Caco-2 (cell line): ENCODE measurements around the gene SOD3. TPM values are rescaled to one million over a fixed set of nuclear protein-coding genes. Genes with fewer than 3 reads are reported as not detected.

Experiments
- BruUV-seq: library from RNA; stranded (reverse); fragments of 400-500 nt; replicated peaks from 2 replicates; lab custom pipeline; 2021; lab: Mats Ljungman, UMichigan
- CTCF ChIA-PET: fragments of 300-600 bp; sonication (Branson Sonifier 250); formaldehyde crosslinking; loops from one replicate; lab custom pipeline; 2022; ENCODE audit warnings: antibody characterized with exemption; lab: Charles Lee
- POLR2A ChIA-PET: fragments of 300-600 bp; sonication (Branson Sonifier 250); formaldehyde crosslinking; loops from one replicate; lab custom pipeline; 2022; ENCODE audit warnings: antibody characterized with exemption; lab: Charles Lee
- DNase-seq, 2 experiments: peaks; one replicate each; pipeline versions ENCODE4 v3.0.0 to v3.0.0-alpha.2; 2020 to 2022
- H3K27me3 ChIP-seq: replicated peaks from 2 replicates; pipeline ENCODE4 v1.6.0; 2011; ENCODE audit warnings: low read length; ENCODE audit not compliant: control insufficient read depth, insufficient read depth
- H3K36me3 ChIP-seq: 2 replicates; pipeline ENCODE4 v1.5.1; 2011; ENCODE audit warnings: low read length; ENCODE audit not compliant: control insufficient read depth, insufficient read depth
- H3K4me1 ChIP-seq: fragments of 250-450 bp; sonication (Bioruptor Pico); 2 replicates; pipeline ENCODE4 v1.5.1; 2020; ENCODE audit warnings: mild to moderate bottlenecking
- H3K4me3 ChIP-seq: 2 replicates; pipeline ENCODE4 v1.5.1; 2011; ENCODE audit warnings: low read depth, mild to moderate bottlenecking, control low read depth, low read length
- H3K9me3 ChIP-seq: fragments of 250-450 bp; sonication (Bioruptor Pico); 2 replicates; pipeline ENCODE4 v1.5.1; 2020; ENCODE audit warnings: mild to moderate bottlenecking, moderate library complexity
- H3K27ac Mint-ChIP-seq: one replicate; pipeline ENCODE4 v1.8.0; 2022; ENCODE audit warnings: mixed read lengths; ENCODE audit not compliant: unreplicated experiment
- H3K27me3 Mint-ChIP-seq: one replicate; pipeline ENCODE4 v1.8.0; 2022; ENCODE audit warnings: mixed read lengths; ENCODE audit not compliant: insufficient read depth, unreplicated experiment
- H3K36me3 Mint-ChIP-seq: one replicate; pipeline ENCODE4 v1.8.0; 2022; ENCODE audit warnings: mild to moderate bottlenecking, mixed read lengths; ENCODE audit not compliant: insufficient read depth, unreplicated experiment
- H3K4me1 Mint-ChIP-seq: one replicate; pipeline ENCODE4 v1.8.0; 2022; ENCODE audit warnings: low read depth, mixed read lengths; ENCODE audit not compliant: unreplicated experiment
- H3K4me3 Mint-ChIP-seq: one replicate; pipeline ENCODE4 v1.8.0; 2022; ENCODE audit warnings: mild to moderate bottlenecking, moderate library complexity, mixed read lengths; ENCODE audit not compliant: unreplicated experiment
- H3K9me3 Mint-ChIP-seq: one replicate; pipeline ENCODE4 v1.8.0; 2022; ENCODE audit warnings: mixed read lengths; ENCODE audit not compliant: unreplicated experiment
- CTCF ChIP-seq, 2 experiments: fragments of 200-600 bp in 1 of 2; IDR thresholded peaks; 1 replicate in 1 of 2; 2 replicates in 1 of 2; pipeline versions ENCODE4 v1.5.1 to v1.8.0; 2011 to 2022; ENCODE audit warnings: antibody characterized with exemption in 1 of 2, control low read depth in 1 of 2, inconsistent platforms in 1 of 2, low read depth in 1 of 2, low read length in 1 of 2, mild to moderate bottlenecking in 1 of 2, moderate library complexity in 1 of 2; ENCODE audit not compliant: insufficient read depth in 1 of 2, severe bottlenecking in 1 of 2, unreplicated experiment in 1 of 2
- intact Hi-C: fragments of 100-400 bp; cut with micrococcal nuclease; formaldehyde crosslinking; loops from one replicate; pipeline ENCODE4 v1.10.0; 2022; ENCODE audit not compliant: unreplicated experiment
- total RNA-seq: library from RNA; stranded (reverse); gene quantifications from 2 replicates; pipeline ENCODE4 v1.2.3, GENCODE V29; 2022

The SOD3 gene
- total RNA-seq, 1 experiment from 2014 or later: 6.6 TPM

GRCh38 chr4:24775750-24776149 lies 19.6 kb upstream of the SOD3 start:
- Histone ChIP-seq H3K4me1 (no peaks in the 10 kb centered on the region), H3K27me3 (no peaks in the 10 kb centered on the region), H3K4me3 (no peak overlapping the region), H3K9me3 (no peaks in the 10 kb centered on the region), H3K36me3 (no peaks in the 10 kb centered on the region)
- ChIA-PET CTCF (no interaction called here), POLR2A (no interaction called here)
- H3K4me3 Mint-ChIP-seq: no peak overlapping the region
- no peak for TF ChIP-seq CTCF (IDR thresholded peaks at IDR 0.05; ENCODE audit: insufficient read depth in 1 of 2, low read depth in 1 of 2, low read length in 1 of 2, severe bottlenecking in 1 of 2, unreplicated experiment in 1 of 2)
- no peak for DNase-seq
- H3K27me3 Mint-ChIP-seq: peaks cover 2% of the 10 kb centered on the region
- intact Hi-C loops: no loop called here
- no peak overlapping the region for H3K27ac Mint-ChIP-seq
- no peaks in the 10 kb centered on the region for H3K4me1 Mint-ChIP-seq
- H3K36me3 Mint-ChIP-seq: no peaks in the 10 kb centered on the region
- BruUV-seq: no TSS peak
- H3K9me3 Mint-ChIP-seq: no peaks in the 10 kb centered on the region

- H3K4me3 Mint-ChIP-seq: no peak overlapping the region
- Histone ChIP-seq H3K36me3 (no peaks in the 10 kb centered on the region), H3K9me3 (no peaks in the 10 kb centered on the region), H3K27me3 (no peaks in the 10 kb centered on the region), H3K4me3 (no peak overlapping the region), H3K4me1 (no peaks in the 10 kb centered on the region)
- no peak for DNase-seq
- H3K27ac Mint-ChIP-seq: no peak overlapping the region
- intact Hi-C loops: no loop called here
- H3K36me3 Mint-ChIP-seq: no peaks in the 10 kb centered on the region
- CTCF ChIA-PET: no interaction called here
- BruUV-seq: no TSS peak
- no peak for TF ChIP-seq CTCF (IDR thresholded peaks at IDR 0.05; ENCODE audit: insufficient read depth in 1 of 2, low read depth in 1 of 2, low read length in 1 of 2, severe bottlenecking in 1 of 2, unreplicated experiment in 1 of 2)
- no peaks in the 10 kb centered on the region for H3K9me3 Mint-ChIP-seq
- H3K4me1 Mint-ChIP-seq: no peaks in the 10 kb centered on the region
- peaks cover 2% of the 10 kb centered on the region for H3K27me3 Mint-ChIP-seq
- POLR2A ChIA-PET: no interaction called here
Observed at GRCh38 chr4:24777536-24778463, 17.6 kb upstream of the SOD3 start.

GRCh38 chr4:24778464-24779225 lies 16.7 kb upstream of the SOD3 start:
- H3K27me3 Mint-ChIP-seq: peaks cover 3% of the 10 kb centered on the region
- H3K4me3 ChIP-seq: no peak overlapping the region
- no peak overlapping the region for H3K27ac Mint-ChIP-seq
- intact Hi-C loops: no loop called here
- no peak overlapping the region for H3K4me3 Mint-ChIP-seq
- ChIA-PET POLR2A (no interaction called here), CTCF (no interaction called here)
- TF ChIP-seq CTCF (IDR thresholded peaks at IDR 0.05; ENCODE audit: insufficient read depth in 1 of 2, low read depth in 1 of 2, low read length in 1 of 2, severe bottlenecking in 1 of 2, unreplicated experiment in 1 of 2): no peak
- H3K36me3 Mint-ChIP-seq: no peaks in the 10 kb centered on the region
- H3K9me3 ChIP-seq: no peaks in the 10 kb centered on the region
- no peaks in the 10 kb centered on the region for H3K27me3 ChIP-seq
- H3K9me3 Mint-ChIP-seq: no peaks in the 10 kb centered on the region
- H3K4me1 Mint-ChIP-seq: no peaks in the 10 kb centered on the region
- no TSS peak for BruUV-seq
- DNase-seq: no peak
- H3K4me1 ChIP-seq: no peaks in the 10 kb centered on the region
- no peaks in the 10 kb centered on the region for H3K36me3 ChIP-seq
